ENCODE measurements around the gene SLC35F3.
"Not testable (repeated sequence)": the region's sequence is repeated elsewhere in the genome, so short reads cannot be mapped to it uniquely, and the experiment has no call there.

The SLC35F3 gene

GRCh38 chr1:234246638-234247116 lies 342.2 kb downstream of the SLC35F3 start:
- TF ChIP-seq POLR2AphosphoS5 (IDR thresholded peaks at IDR 0.05; ENCODE audit: low read depth, low read length) (no peak), POU2F2 (IDR thresholded peaks at IDR 0.05; ENCODE audit: low read depth, low read length) (peak; percentile 91)
- FAIRE-seq (no peak), DNase-seq (ENCODE audit: insufficient read length, low spot score) (peak; percentile 50)

DNA sequence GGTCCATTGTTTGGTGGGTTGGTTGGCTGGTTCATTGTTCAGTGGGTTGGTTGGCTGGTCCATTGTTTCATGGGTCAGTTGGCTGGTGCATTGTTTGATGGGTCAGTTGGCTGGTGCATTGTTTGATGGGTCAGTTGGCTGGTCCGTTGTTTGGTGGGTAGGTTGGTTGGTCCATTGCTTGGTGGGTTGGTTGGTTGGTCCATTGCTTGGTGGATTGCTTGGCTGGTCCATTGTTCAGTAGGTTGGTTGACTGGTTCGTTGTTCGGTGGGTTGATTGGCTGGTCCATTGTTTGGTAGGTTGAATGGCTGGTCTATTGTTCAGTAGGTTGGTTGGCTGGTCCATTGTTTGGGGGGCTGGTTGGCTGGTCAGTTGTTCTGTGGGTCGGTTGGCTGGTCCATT lies 343.3 kb downstream of the SLC35F3 start:
- FAIRE-seq = peak; percentile 97
- DNase-seq (ENCODE audit: insufficient read length, low spot score) = not testable (repeated sequence)

- no peak for DNase-seq (ENCODE audit: insufficient read length, low spot score)
- TF ChIP-seq TAF1 (IDR thresholded peaks at IDR 0.05; ENCODE audit: low read depth, low read length) = no peak
- no peak for TF ChIP-seq POLR2A (IDR thresholded peaks at IDR 0.05; ENCODE audit: low read depth, low read length)
- no peak for TF ChIP-seq POLR2AphosphoS5 (IDR thresholded peaks at IDR 0.05; ENCODE audit: low read depth, low read length)
- FAIRE-seq = no peak
Observed at GRCh38 chr1:234250747-234251146, 346.3 kb downstream of the SLC35F3 start.

- DNase-seq (ENCODE audit: insufficient read length, low spot score) (no peak), FAIRE-seq (peak; percentile 62)
- no peak for TF ChIP-seq POLR2AphosphoS5 (IDR thresholded peaks at IDR 0.05; ENCODE audit: low read depth, low read length)
- TF ChIP-seq SPI1 (IDR thresholded peaks at IDR 0.05; ENCODE audit: low read depth, low read length) = peak; percentile 78
Observed at GRCh38 chr1:234253732-234254131, 349.3 kb downstream of the SLC35F3 start.

GRCh38 chr1:234256359-234256758 lies 351.9 kb downstream of the SLC35F3 start:
- no peak for FAIRE-seq
- no peak for DNase-seq (ENCODE audit: insufficient read length, low spot score)
- TF ChIP-seq PAX5 (IDR thresholded peaks at IDR 0.05; ENCODE audit: insufficient read depth, low read length, severe bottlenecking) (no peak), POLR2AphosphoS5 (IDR thresholded peaks at IDR 0.05; ENCODE audit: low read depth, low read length) (no peak), SPI1 (IDR thresholded peaks at IDR 0.05; ENCODE audit: low read depth, low read length) (no peak), TAF1 (IDR thresholded peaks at IDR 0.05; ENCODE audit: low read depth, low read length) (no peak), POLR2A (IDR thresholded peaks at IDR 0.05; ENCODE audit: low read depth, low read length) (no peak), POU2F2 (IDR thresholded peaks at IDR 0.05; ENCODE audit: low read depth, low read length) (no peak)

- TF ChIP-seq SPI1 (IDR thresholded peaks at IDR 0.05; ENCODE audit: low read depth, low read length) = no peak
- no peak for TF ChIP-seq POLR2AphosphoS5 (IDR thresholded peaks at IDR 0.05; ENCODE audit: low read depth, low read length)
- DNase-seq (ENCODE audit: insufficient read length, low spot score) (no peak), FAIRE-seq (no peak)
Observed at GRCh38 chr1:234258071-234258470, 353.6 kb downstream of the SLC35F3 start.

- no peak for TF ChIP-seq TAF1 (IDR thresholded peaks at IDR 0.05; ENCODE audit: low read depth, low read length)
- no peak for TF ChIP-seq PAX5 (IDR thresholded peaks at IDR 0.05; ENCODE audit: insufficient read depth, low read length, severe bottlenecking)
- no peak for TF ChIP-seq SPI1 (IDR thresholded peaks at IDR 0.05; ENCODE audit: low read depth, low read length)
- TF ChIP-seq POLR2AphosphoS5 (IDR thresholded peaks at IDR 0.05; ENCODE audit: low read depth, low read length) = no peak
- no peak for TF ChIP-seq POU2F2 (IDR thresholded peaks at IDR 0.05; ENCODE audit: low read depth, low read length)
- no peak for TF ChIP-seq POLR2A (IDR thresholded peaks at IDR 0.05; ENCODE audit: low read depth, low read length)
- FAIRE-seq (no peak), DNase-seq (ENCODE audit: insufficient read length, low spot score) (no peak)
Observed at GRCh38 chr1:234260578-234260977, 356.1 kb downstream of the SLC35F3 start.

DNA sequence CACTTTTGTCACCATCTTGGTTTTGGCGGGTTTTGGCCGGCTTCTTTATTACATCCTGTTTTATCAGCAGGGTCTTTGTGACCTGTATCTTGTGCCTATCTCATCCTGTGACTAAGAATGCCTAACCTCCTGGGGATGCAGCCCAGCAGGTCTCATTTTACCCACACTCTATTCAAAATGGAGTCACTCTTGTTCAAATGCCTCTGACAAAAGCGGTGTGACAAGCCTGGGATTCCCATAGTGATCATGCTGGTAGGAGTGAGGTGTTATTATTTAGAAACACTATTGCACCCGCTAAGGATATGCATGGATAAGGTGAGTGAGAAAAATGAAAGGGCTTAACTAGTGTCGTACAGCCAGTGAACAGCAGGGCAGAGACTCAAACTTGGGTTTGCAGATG lies 357.1 kb downstream of the SLC35F3 start:
- TF ChIP-seq TAF1 (IDR thresholded peaks at IDR 0.05; ENCODE audit: low read depth, low read length) (no peak), POLR2AphosphoS5 (IDR thresholded peaks at IDR 0.05; ENCODE audit: low read depth, low read length) (no peak), PAX5 (IDR thresholded peaks at IDR 0.05; ENCODE audit: insufficient read depth, low read length, severe bottlenecking) (no peak), SPI1 (IDR thresholded peaks at IDR 0.05; ENCODE audit: low read depth, low read length) (no peak), POLR2A (IDR thresholded peaks at IDR 0.05; ENCODE audit: low read depth, low read length) (no peak), POU2F2 (IDR thresholded peaks at IDR 0.05; ENCODE audit: low read depth, low read length) (no peak)
- DNase-seq (ENCODE audit: insufficient read length, low spot score) (no peak), FAIRE-seq (no peak)

DNA sequence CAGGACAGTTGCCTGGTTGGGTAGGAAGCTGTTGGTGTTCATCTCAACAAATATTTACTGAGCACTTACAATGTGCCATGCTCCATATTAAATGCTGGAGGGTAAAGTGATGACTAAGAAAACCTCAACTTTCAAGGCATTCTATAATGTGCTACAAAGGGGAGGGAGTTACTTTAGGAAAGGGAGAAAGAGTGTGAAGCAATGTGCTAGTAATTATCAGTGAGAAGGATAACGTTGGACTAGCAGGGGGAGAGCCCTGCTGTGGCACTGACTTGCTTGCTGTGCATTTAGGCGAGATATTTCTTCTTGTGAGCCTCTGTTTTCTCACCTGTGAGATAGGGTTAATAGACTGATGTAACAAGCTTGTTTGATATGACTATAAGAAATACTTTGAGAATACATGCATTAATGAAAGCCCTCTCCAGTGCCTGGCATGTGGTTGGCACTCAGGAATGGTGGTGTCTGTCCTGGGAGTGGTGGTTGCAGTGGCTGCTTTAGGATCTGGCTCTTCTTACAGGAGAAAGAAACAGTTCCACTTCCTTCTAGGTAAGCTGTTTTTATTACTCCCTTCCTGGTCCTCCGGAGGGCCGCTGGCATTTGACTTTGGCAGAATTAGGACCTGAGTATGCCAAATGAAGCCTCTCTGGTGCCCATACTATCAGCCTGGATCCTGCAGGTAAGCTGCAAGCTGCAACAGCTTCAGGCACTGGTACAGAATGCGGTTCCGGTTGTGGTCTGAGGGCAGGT lies 357.7 kb downstream of the SLC35F3 start:
- FAIRE-seq (peak; percentile 31), DNase-seq (ENCODE audit: insufficient read length, low spot score) (no peak)
- TF ChIP-seq POLR2AphosphoS5 (IDR thresholded peaks at IDR 0.05; ENCODE audit: low read depth, low read length) (no peak), SPI1 (IDR thresholded peaks at IDR 0.05; ENCODE audit: low read depth, low read length) (0 out of 2 replicates have a peak, but pooled peaks have one; percentile 0)

- FAIRE-seq = no peak
- DNase-seq (ENCODE audit: insufficient read length, low spot score) = no peak
- TF ChIP-seq POU2F2 (IDR thresholded peaks at IDR 0.05; ENCODE audit: low read depth, low read length) (no peak), POLR2A (IDR thresholded peaks at IDR 0.05; ENCODE audit: low read depth, low read length) (no peak), PAX5 (IDR thresholded peaks at IDR 0.05; ENCODE audit: insufficient read depth, low read length, severe bottlenecking) (no peak), SPI1 (IDR thresholded peaks at IDR 0.05; ENCODE audit: low read depth, low read length) (no peak)
Observed at GRCh38 chr1:234262754-234263105, 358.3 kb downstream of the SLC35F3 start.

GRCh38 chr1:234264832-234265231 lies 360.4 kb downstream of the SLC35F3 start:
- DNase-seq (ENCODE audit: insufficient read length, low spot score) (no peak), FAIRE-seq (no peak)
- TF ChIP-seq PAX5 (IDR thresholded peaks at IDR 0.05; ENCODE audit: insufficient read depth, low read length, severe bottlenecking) (no peak), TAF1 (IDR thresholded peaks at IDR 0.05; ENCODE audit: low read depth, low read length) (no peak), POU2F2 (IDR thresholded peaks at IDR 0.05; ENCODE audit: low read depth, low read length) (no peak), POLR2AphosphoS5 (IDR thresholded peaks at IDR 0.05; ENCODE audit: low read depth, low read length) (no peak), POLR2A (IDR thresholded peaks at IDR 0.05; ENCODE audit: low read depth, low read length) (no peak), SPI1 (IDR thresholded peaks at IDR 0.05; ENCODE audit: low read depth, low read length) (no peak)

All from GM12891 (cell line).